ENCODE measurements around the gene RXRA. TPM values are rescaled to one million over a fixed set of nuclear protein-coding genes. Genes with fewer than 3 reads are reported as not detected.

The RXRA gene
- total and polyA plus RNA-seq, 2 of the 4 experiments (the other 2 are of a cell fraction), result 7.5 to 17.9 TPM

DNA sequence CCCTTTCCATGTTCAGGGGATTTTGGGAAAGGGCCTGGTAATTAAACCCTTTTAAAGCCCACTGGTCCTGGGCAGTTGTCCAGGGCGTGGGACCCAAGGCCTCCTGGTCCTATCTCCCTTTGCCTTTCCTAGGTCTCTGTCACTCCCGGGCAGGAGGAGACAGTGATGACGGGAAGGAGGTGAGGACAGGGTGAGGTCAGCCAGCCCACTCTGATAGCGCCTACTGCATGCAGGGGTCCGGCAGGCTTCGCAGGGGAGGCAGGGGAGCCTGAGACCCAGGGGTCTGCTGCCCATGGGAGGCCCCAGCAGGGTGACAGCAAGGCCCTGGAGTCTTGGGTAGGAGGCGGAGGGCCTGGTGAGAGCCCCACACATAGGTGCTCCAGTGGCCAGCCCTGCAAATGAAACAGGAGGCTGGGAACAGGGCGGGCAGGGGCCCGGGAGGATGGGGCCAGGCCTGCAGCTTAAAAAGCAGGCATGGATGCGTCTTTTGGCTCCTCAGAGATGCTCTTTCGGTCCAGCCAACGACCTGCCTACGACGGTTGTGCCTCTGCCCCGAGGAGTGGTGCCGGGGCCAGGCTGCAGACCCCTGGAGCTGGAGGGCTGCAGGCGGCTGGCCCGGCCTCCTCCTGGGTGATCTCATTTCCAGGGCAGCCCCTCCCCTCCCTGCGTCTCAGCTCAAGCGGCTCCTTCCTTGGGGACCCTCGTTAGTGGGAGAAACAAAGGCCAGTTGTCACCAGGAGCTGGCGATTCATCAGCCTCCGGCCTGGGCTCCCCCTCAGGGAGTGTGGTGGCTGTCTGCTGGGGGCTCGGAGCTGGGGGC, 6.7 kb upstream of the RXRA start:
- in situ Hi-C loops (cut with MboI; ENCODE audit: low sequenced_read_pairs), result loop anchor here (5.0 kb wide), 1 partner anchor 152 kb away; no protein-coding TSS in a partner anchor
- POLR2A ChIA-PET (ENCODE audit: unreplicated experiment), result interaction anchor here (0.5 kb wide), 1 partner anchor 242 kb away, joined by 11 read pairs; no protein-coding TSS in a partner anchor
- dilution Hi-C loops (cut with HindIII; ENCODE audit: low sequenced_read_pairs, unreplicated experiment), result no loop called here

More for the DNA sequence above, 6.7 kb upstream of the RXRA start:
- Histone ChIP-seq H2AK9ac (replicated peaks; ENCODE audit: low read depth, low read length, poor library complexity) (peak overlapping the region; percentile 86), H4K91ac (ENCODE audit: insufficient read depth, low read depth, low read length) (peak overlapping the region; percentile 97), H3K36me3 (ENCODE audit: control insufficient read depth, insufficient read depth, low read length) (no peaks in the 10 kb centered on the region), H3K27ac (ENCODE audit: insufficient read depth, low read length) (no peak overlapping the region), H3K9me3 (ENCODE audit: control insufficient read depth, insufficient read depth, low read length) (no peaks in the 10 kb centered on the region), H3K4me2 (ENCODE audit: low read depth, low read length) (no peak overlapping the region), H4K8ac (ENCODE audit: low read depth in 2 of 2, low read length in 2 of 2) (no peak overlapping the region; a peak in 2 of 4 replicates), H3K9me1 (ENCODE audit: insufficient read depth, low read length) (peaks cover 14% of the 10 kb centered on the region), H3K4ac (ENCODE audit: low read depth, low read length) (peak overlapping the region; percentile 39), H3K4me1 (ENCODE audit: control insufficient read depth, insufficient read depth, low read length) (peaks cover 43% of the 10 kb centered on the region), H2BK15ac (ENCODE audit: low read depth, low read length) (no peak overlapping the region), H2AFZ (replicated peaks; ENCODE audit: low read length, poor library complexity) (peak overlapping the region; percentile 60), H3K18ac (ENCODE audit: low read depth, low read length) (peak overlapping the region; percentile 42), H3K23ac (ENCODE audit: low read depth, low read length) (no peak overlapping the region), H3K27me3 (ENCODE audit: control insufficient read depth, insufficient read depth, low read length) (no peaks in the 10 kb centered on the region), H4K5ac (ENCODE audit: low read depth, low read length) (peak overlapping the region; percentile 27), H4K20me1 (ENCODE audit: insufficient read depth, low read length) (no peaks in the 10 kb centered on the region), H3K56ac (ENCODE audit: extremely low read depth, insufficient read depth, low read length) (no peak overlapping the region), H2AK5ac (ENCODE audit: low read depth, low read length) (0 out of 2 replicates have a peak overlapping the region, but pooled peaks have one; percentile 27), H3K79me1 (ENCODE audit: low read depth in 1 of 2, low read length in 2 of 2) (no peaks in the 10 kb centered on the region), H3K14ac (replicated peaks; ENCODE audit: low read depth, low read length) (peak overlapping the region; percentile 73; the same call in 1 of the 2 replicates), H2BK5ac (ENCODE audit: low read depth, low read length, poor library complexity, severe bottlenecking) (peak overlapping the region; percentile 57), H3K4me3 (ENCODE audit: insufficient read depth, low read depth, low read length) (no peak overlapping the region), H3K9ac (ENCODE audit: low read depth, low read length) (no peak overlapping the region), H2BK20ac (ENCODE audit: low read depth, low read length) (peak overlapping the region; percentile 68), H2BK120ac (ENCODE audit: low read depth, low read length) (peak overlapping the region; percentile 82)
- no peak for ATAC-seq (ENCODE audit: low read depth)
- no peak for TF ChIP-seq CEBPB (IDR thresholded peaks at IDR 0.05; ENCODE audit: low read depth, low read length)
- no peak for TF ChIP-seq BHLHE40 (IDR thresholded peaks at IDR 0.05; ENCODE audit: low read depth, low read length)
- TF ChIP-seq CHD1 (IDR thresholded peaks at IDR 0.05; ENCODE audit: low read depth, low read length), result no peak
- no peak for TF ChIP-seq MAFK (IDR thresholded peaks at IDR 0.05; ENCODE audit: low read depth, low read length)
- TF ChIP-seq SMC3 (IDR thresholded peaks at IDR 0.05; ENCODE audit: low read depth, low read length), result no peak
- no peak for TF ChIP-seq RAD21 (IDR thresholded peaks at IDR 0.05; ENCODE audit: low read length)
- no peak for TF ChIP-seq MAZ (IDR thresholded peaks at IDR 0.05; ENCODE audit: borderline replicate concordance, low read depth, low read length)
- TF ChIP-seq, protein P1, sequence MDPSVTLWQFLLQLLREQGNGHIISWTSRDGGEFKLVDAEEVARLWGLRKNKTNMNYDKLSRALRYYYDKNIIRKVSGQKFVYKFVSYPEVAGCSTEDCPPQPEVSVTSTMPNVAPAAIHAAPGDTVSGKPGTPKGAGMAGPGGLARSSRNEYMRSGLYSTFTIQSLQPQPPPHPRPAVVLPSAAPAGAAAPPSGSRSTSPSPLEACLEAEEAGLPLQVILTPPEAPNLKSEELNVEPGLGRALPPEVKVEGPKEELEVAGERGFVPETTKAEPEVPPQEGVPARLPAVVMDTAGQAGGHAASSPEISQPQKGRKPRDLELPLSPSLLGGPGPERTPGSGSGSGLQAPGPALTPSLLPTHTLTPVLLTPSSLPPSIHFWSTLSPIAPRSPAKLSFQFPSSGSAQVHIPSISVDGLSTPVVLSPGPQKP (IDR thresholded peaks at IDR 0.05; ENCODE audit: borderline replicate concordance, low read depth, low read length), result no peak
- 89% methylated on average over 12 of the region's 24 CpGs; no CpG with 5 or more reads in 1 of the 2 experiments for WGBS, 2 experiments (ENCODE audit: extremely low coverage in 2 of 2, insufficient read length in 1 of 2)
- no TSS peak for BruUV-seq (replicated peaks)
- intact Hi-C loops (cut with micrococcal nuclease), result loop anchor here (5.0 to 10.0 kb wide), 2 partner anchors 102 to 255 kb away; partner anchors contain the start of gene BRD3
- DNase-seq, result no peak
- CTCF ChIA-PET, result no interaction called here
